ENCODE data around the gene XYLT1.

DNA sequence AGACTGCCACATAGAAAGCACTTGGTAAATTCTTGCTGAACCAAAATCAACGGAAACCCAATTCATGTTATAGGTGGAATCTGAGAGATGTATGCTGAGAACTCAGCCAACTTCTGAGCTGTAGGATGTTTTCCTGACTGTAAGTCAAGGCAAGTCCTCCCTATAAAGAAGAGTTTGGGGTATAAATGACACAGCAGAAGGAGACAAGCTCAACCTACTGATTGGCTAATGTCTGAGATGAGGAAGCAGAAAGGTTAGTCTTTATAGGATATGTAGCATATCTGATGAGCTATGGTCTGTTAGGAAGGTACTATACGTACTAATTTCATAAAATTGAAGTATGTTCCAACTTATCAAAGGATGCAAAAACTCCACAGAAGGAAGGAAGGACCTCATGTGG is 99.5 kb downstream of the XYLT1 start:
- TF ChIP-seq, protein P1, sequence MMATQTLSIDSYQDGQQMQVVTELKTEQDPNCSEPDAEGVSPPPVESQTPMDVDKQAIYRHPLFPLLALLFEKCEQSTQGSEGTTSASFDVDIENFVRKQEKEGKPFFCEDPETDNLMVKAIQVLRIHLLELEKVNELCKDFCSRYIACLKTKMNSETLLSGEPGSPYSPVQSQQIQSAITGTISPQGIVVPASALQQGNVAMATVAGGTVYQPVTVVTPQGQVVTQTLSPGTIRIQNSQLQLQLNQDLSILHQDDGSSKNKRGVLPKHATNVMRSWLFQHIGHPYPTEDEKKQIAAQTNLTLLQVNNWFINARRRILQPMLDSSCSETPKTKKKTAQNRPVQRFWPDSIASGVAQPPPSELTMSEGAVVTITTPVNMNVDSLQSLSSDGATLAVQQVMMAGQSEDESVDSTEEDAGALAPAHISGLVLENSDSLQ (IDR thresholded peaks at IDR 0.05) = no peak
- TF ChIP-seq TRIM28 (IDR thresholded peaks at IDR 0.05) = no peak
- TF ChIP-seq NR2C2 (CRISPR knock-in tag; IDR thresholded peaks at IDR 0.05) = no peak
- TF ChIP-seq NR2C2 (tag; IDR thresholded peaks at IDR 0.05) = no peak

Measured in K562 (cell line).